Measurements from ENCODE around the gene FGFBP3.
"Not testable (repeated sequence)": the region's sequence is repeated elsewhere in the genome, so short reads cannot be mapped to it uniquely, and the experiment has no call there.

Gene FGFBP3

DNA sequence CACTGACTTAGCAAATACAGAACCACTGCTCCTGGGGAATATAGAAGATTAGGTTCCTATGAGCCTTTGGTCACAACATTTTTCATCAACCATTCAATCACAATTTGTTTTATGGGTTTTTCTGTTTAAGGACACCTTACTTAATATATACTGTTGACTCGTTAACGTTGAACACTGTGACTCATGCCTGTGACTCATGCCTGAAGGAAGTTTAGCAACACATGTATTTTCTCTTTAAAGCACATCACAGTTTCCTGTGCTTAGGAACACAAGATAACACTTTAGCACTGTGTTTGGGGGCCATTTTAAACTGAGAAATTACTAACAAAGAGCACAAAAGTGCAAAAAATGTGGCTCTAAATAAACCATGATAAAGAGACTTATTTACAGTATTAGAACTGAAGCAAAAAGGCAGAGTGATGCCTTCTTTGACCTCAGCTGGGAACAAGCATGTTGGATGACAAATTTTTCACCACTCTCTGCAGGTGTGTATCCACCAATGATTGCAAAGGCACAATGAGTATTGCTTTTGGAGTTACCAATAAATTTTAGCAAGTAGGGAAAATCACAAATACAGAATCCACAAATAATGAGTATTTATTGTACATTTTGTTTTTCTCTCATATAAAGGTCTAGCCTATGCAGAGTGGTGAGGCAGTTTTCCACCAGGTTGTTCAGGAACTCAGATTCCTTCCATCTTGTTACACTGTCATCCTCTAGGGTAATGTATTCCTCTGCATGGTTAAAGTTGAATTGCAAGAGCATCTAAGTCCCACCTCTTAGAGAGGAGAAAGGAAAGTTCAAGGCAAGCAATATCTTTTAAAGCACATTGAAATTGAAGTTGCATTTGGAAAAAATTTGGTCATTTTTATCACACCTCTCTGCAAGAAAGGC lies 7.3 kb downstream of the FGFBP3 start:
- DNase-seq (ENCODE audit: low read depth in 2 of 2): peak; percentile 83 to 84

DNA sequence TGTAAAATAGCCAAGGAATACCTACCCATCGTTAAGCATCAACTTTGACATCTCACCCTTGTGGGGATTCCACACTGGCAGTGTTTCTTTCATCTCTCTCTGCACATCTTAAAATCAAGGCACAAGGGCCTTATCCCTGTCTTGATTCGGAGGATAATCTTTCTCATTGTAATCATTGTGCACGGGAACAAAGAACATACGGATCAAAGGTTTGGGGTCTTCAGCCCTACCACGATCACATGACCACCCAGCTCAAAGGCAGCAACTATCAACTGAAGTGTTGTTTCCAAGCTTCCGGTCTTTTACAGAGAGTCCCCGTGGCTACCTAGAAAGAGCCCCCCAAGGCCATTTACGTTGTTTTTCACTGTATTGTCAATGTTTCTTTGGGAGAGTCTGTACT lies 11.9 kb downstream of the FGFBP3 start:
- no peak for DNase-seq (ENCODE audit: low read depth in 2 of 2)

DNA sequence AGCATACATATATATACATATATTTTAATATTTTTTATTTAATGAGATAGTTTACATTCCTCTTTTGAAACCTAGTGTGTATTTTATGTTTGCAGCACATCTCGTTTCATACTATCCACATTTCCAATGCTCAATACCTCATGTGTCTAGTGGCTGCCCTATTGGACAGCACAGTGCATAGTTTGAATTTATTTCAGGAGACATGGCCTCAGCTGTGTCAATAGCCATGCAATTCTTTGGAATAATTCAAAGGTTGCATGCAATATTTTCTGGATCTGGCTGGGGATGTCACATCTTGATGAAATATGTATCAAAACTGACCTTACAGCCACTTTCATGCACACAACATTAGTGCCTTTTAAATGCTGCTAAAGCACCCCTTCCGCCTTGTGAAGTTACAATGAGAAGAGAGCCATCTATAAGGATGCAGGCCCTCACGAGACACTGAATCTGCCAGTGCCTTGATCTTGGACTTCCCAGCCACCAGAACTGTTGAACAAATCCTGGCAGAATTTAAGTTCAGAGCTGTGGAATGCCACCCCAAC lies 13.0 kb downstream of the FGFBP3 start:
- no peak for DNase-seq (ENCODE audit: low read depth in 2 of 2)

DNA sequence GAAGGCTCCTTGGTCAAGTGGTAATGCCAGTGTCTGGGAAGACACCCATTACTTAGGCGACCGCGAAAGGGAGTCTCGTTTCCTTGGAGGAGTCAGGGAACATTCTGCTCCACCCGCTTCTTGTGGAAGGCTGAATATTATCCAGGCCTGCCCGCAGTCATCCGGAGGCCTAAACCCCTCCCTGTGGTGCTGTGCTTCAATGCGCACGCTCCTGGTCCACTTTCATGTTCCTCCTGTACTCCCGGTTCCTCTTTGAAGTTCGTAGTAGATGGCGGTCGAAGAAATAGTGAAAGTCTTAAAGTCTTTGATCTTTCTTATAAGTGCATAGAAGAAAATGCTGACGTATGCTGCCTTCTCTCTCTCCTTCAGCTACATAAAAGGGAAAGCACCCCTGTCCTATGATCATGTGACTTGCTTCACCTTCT lies 15.0 kb downstream of the FGFBP3 start:
- not testable (repeated sequence) for DNase-seq (ENCODE audit: low read depth in 2 of 2)

DNA sequence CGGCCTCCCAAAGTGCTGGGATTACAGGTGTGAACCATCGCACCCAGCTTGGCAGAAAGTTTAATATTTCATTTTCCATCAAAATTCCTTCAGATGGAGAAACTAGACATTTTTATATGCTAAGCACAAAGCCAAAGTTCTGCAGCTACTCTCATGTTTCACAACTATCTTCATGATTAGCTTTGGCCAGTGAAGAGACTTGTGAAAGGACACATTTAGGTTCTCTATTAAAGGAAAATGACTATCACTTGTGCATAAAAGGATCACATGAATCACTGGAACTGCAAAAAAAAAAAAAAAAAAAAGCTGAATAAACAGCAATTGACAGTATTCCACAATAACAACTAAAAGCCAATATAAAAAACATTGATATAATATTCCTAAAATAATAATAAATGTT lies 16.2 kb downstream of the FGFBP3 start:
- DNase-seq (ENCODE audit: low read depth in 2 of 2): no peak

DNA sequence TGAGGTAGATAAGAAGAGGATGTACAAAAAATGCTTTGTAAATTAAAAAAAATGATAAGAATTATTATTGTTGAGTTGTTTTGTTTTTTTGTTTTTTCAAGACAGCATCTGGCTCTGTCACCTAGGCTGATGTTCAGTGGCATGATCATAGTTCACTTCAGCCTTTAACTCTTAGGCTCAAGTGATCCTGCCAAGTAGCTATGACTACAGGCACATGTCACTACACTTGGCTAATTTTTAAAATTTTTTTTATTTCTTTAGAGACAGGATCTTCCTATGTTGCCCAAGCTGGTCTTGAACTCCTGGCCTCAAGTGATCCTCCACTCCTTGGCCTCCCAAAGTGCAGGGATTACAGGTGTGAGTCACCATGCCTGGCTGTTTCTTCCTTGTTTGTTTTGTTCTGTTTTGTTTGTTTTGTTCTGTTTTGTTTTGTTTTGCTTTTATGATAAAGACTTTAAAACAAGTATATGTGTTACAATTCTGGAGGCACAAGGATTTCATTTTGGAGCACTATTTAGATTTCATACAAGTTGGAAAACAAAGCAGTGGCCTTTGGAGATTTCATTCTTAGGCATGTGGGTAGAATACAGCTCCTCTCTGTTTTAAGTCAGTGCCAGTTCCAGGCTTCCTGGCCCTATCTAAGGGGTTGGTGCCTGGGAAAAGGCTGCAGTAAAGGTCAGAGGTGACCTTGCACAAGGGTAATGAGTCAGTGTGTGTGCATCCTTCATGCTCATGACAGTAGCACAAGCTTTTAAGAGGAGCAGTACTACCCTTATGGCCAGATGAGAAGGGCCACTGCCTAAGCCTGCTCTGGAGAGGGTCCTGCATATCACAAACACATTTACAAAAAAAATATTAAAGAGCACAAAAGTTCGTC lies 17.9 kb downstream of the FGFBP3 start:
- no peak for DNase-seq (ENCODE audit: low read depth in 2 of 2)

DNA sequence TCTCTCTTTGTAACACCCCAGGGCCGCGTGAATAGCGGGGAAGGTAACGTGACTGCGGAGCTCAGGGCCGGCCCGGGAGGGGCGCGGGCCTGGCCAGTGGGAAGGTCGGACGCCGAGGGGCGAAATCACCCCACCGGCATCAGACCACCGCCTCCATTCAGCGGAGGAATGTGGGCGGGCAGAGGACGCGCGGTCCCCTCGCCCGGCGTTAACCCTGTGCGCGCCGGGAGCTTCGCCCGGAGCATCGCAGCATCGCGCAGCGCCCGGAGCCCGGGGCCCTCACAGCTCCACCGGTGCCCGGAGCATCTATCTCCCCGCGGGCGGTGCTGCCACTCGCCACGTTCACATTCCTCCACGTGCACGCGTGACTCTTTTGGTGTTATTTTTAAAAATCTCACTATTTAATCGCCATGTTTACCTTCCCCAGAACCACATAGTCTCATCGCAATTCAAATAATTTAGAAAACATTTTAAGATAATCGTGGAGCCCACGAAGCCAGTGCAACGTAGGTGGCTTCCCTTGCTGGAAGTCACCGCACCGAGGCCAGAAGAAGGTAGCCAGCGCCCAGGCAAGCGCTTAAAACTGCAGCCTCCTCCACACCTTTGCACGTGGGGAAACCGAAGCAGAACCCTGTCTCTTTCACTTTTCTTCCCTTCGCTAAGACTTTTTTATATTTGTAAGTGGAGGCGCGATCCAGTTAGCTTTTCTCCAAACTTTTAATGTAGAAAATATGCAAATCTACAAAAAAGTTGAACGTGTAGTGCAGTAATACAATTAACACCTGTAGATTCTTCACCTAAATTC lies 21.8 kb downstream of the FGFBP3 start:
- DNase-seq (ENCODE audit: low read depth in 2 of 2): no peak

DNA sequence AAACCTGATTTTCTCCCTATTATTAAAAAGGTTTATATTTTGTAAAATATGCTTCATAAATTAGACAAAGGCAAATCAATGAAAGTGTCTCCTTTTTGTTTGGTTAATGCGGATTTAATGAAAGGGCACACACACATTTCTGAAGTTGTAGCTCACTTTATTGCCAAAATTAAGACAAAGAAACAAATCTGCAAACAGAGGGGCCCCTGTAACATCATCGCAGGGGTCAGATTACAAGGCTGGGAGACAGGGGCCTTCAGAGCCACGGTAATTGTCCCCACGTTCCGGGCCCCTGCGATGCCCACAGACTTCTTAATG lies 22.4 kb downstream of the FGFBP3 start:
- no peak for DNase-seq (ENCODE audit: low read depth in 2 of 2)

DNA sequence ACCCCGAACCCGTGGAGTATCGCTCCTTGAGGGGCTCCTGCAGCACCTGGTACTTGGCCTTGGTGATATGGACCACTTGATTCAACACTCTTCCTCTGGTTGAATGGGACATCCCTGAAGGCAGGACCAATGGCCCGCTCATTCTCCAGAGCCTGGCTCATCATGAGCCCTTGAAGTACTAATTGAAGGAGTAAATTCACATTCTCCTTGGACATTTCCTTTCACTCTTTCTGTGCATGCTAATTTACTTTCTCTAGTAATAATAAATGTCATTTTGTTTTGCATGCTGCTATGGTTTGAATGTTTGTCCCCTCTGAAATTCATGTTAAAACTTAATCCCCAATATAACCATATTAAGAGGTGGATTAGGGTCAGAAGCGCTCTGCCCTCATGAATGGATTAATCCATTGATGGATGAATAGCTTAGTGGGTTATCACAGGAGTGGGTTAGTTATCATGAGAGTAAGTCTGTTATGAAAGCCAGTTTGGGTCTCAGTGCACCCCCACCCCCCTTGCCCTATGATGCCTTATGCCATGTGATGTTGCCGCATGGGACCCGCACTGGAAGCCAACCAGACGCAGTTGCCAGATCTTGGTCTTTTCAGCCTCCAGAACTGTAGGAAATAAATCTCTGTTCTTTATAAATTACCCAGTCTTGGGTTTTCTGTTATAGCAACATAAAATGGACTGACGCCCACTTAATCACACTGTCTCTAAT lies 23.8 kb downstream of the FGFBP3 start:
- DNase-seq (ENCODE audit: low read depth in 2 of 2): no peak

DNA sequence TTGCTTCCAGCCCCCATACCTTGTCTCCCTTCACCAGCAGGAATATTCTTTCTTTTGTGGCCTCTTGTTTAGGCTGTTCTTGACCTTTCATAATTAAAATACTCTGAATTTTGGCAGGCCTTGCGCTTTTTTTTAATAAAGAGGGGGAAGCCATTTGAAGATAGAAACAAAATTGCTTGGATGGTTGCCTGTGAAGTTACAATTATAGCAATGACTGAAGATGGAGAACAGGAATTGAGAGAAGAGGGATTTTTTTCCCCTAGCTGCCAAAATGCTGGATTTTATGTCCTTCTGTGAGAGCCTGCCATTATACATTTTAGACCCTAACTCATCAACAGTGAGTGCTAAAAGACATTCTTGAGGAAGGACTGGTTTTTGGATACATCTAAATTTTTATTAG lies 24.8 kb downstream of the FGFBP3 start:
- no peak for DNase-seq (ENCODE audit: low read depth in 2 of 2)

DNA sequence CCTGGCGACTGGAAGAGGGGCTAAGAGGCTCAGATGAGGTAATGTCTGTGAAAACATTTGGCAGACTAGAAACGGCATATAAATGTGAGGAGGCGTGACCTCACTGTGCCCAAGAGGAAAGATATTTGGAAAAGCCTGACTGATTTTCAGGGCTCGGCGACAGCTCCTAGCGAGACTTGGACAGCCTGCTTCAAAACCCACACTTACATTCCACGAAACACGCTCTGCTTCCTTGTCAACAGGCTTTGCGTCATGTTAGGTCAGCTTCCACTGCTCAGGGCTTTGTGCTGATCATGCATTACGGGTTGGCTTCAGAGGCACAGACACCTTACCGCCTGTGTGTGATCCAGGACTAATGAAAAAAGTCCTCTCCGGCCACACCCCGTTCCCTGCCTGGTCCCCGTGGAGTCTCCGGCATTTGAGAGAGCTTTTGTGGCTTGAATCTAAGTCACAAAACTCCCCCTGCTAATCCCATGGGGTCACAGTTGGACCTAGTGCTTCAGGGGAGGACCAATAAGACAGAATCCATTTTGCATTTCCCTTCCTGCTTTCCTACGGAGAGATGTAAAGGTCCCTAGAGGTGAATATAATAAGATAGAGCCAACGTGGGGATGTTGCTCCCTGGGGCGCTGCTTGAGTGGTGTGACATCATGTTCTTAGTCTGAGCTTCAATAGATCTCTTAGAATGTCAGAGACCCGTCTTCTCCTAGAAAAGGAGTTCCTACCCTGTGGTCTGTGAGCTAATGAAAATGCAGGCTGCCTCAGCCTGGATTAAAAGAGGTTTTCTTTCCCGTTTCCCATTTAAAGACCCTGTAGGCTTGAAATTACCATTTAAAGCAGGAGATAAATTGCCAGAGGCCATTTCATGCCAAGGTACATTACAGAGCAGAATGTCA lies 25.5 kb downstream of the FGFBP3 start:
- DNase-seq (ENCODE audit: low read depth in 2 of 2): no peak

DNA sequence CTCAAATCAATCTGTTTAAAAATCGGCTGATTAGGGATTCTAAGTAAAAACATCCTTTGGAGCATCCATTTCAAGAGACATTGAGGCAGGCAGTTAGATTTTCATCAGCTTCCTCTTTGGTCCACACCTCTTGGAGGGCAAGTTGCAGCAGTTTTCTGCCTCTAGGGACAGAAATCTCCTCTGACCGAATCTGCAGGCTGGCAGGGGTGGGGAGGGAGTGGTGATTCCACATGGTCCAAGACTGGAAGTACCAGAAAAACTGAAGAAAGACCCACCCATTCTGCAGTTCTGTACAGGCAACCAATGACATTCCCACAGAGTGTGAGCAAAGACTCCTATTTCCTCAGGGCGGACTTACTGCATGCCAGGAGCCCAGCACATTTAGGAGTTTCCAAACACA lies 29.0 kb downstream of the FGFBP3 start:
- DNase-seq (ENCODE audit: low read depth in 2 of 2): no peak

DNA sequence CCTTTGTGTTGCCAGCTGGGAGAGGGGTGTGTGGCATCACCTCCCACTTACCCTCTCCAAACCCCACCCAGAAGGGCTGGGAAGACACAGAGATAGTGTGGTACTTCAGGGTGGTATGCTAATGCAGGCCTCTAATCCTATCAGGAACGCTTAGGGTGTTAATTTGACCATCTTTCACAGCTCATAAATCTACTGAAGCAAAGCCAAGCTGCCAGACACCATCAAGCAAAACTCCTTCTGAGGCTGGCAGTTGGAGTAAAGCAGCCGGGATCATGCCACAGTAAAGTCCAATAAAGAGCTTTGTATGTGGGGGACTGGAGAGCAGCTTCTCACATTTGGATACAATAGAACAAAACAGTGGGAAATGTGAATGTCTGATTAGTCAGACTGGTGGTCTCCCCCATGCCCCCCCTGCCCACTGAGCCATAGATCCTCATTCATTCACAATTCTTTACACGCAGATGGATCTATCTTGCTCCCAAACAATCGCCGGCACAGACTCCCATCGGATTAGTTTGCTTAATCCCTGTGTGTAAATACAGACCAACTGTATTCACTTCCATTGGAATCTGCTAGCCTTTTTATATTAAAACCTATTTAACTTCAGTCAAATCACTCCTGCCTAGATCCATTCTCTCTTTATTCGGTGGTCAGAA lies 29.6 kb downstream of the FGFBP3 start:
- no peak for DNase-seq (ENCODE audit: low read depth in 2 of 2)

DNA sequence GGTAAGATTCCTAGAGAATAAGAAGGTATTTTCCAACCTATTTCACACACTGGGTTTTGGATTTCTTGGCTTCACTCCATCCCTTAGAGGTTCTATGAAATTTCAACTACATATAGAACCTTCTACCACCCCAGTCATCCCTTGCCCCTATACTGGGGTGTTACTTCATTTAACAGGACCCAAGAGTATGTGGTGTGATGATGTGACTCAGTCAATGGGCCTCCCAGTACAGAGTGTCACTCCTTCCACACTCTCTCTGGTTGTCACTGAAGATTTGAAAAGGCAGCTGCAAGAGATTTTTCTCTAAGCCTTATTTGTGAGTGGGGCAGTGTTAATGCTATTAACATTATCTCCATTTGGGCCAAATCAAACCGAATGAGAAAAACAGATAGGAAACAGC lies 33.5 kb downstream of the FGFBP3 start:
- DNase-seq (ENCODE audit: low read depth in 2 of 2): no peak

DNA sequence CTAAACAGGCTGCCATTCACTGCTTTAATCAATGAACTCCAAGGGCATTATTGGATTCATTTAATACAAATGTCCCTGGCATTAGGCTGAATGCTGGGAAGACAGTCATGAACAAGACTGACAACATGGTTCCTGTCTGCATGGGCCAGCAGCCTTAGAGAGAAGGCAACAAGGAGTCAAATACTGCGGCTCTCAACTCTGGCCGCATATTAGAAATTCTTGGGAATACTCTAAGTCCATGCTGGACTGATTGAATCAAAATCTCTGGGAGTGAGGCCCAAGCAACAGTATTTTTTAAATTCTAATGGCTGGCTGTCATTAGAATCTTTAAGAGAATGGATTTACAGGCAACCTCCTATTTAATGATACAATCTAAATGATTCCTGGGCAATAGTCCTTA lies 34.1 kb downstream of the FGFBP3 start:
- no peak for DNase-seq (ENCODE audit: low read depth in 2 of 2)

DNA sequence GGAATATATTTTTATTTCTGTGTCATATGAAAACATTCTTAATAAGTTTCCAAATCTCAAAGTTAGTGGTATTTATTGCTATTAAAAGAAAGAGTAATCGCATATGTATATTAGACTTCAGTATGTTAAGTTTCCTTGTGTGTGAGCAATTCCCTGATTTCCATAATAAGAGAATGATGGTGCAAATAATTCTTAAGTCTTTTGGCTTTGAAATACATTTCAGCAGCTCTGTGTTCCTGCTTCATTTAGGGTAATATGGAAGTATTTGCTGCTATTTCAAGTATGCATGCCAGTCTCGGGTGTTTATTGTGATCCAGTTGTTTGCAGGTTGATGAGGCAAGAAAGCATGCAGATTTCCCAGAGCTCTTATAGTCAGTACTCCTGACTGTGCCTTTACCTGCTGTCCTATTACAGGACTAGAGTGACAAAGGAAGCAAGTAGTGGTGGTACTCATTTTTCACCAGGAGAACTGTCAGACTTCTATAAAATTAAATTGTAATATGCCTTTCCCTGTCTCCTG lies 43.7 kb downstream of the FGFBP3 start:
- no peak for DNase-seq (ENCODE audit: low read depth in 2 of 2)

DNA sequence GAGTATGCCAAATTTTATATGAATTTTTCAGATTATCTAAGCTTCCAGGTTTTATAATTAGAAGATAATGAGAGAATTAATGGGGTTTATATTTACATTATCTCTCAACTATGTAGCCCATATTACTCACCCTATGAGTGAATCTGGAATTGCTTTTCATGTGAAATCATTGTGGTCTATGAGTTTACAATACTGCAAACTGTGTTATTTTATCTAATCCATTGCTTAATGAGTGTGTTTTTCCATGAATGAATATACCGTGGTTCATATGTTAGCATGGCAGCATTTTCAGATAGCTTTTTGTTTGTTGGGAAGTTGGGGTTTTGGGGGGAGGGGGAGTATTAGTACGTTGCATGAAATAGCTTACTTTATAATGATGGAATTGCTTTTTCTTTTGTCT lies 44.5 kb downstream of the FGFBP3 start:
- no peak for DNase-seq (ENCODE audit: low read depth in 2 of 2)

DNA sequence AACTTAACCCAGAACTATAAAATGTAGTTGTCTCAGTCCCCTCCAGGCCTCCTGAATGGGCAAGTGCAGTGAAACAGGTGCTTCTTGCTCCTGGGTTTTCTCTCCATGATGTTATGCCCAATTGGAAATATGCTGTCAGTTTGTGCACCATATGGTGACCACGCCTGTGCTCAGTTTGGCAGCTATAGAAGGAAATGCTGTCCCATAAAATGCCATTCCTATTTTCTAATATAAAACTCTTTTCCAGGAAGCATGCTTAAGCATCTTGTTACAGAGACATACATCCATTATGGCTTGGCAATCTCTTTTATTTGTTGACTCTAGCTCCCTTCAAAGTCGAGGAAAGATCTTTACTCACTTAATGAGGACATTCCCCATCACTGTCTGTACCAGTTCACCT lies 45.2 kb downstream of the FGFBP3 start:
- DNase-seq (ENCODE audit: low read depth in 2 of 2): no peak

DNA sequence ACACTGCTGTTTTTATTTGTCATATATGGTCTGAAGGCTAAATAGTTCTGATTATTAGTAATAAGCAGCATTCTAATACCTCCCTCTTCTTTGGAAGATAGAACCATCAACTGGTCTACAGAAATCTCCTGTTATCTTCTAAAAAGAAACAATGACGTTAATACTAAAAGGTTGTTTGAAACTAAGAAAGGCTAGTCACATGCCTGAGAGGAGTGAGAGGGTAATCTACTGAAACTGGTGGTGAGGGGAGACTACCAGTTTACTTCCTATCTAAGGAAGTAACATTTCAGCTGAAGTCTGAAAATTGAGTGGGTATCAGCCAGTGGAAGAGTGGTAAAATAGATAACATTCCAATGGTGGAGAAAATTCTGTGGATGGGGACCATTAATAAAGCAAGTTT lies 48.4 kb downstream of the FGFBP3 start:
- DNase-seq (ENCODE audit: low read depth in 2 of 2): no peak
